H4 (cell line): ENCODE data around the gene NCK1. TPM values are rescaled to one million over a fixed set of nuclear protein-coding genes. Genes with fewer than 3 reads are reported as not detected.
"Not testable (repeated sequence)": the region's sequence is repeated elsewhere in the genome, so short reads cannot be mapped to it uniquely, and the experiment has no call there.

Experiments used
- DNase-seq: peaks from one replicate; pipeline ENCODE4 v3.0.0-alpha.2; 2015; ENCODE audit warnings: low spot score
- total RNA-seq: library from RNA; depleted of rRNA; stranded (reverse); fragments of >200 nt; shearing (Covaris generic); gene quantifications from 2 replicates; pipeline ENCODE4 v1.2.3, GENCODE V29; 2014; rRNA removed

Gene NCK1
- total RNA-seq, 1 experiment from 2014 or later = 44.7 TPM

- DNase-seq = peak; percentile 89
These were observed 122.8 kb downstream of the NCK1 start for GRCh38 chr3:136984837-136985236.

GRCh38 chr3:136987398-136987980 lies 125.5 kb downstream of the NCK1 start:
- not testable (repeated sequence) for DNase-seq

GRCh38 chr3:136988651-136989050 lies 126.6 kb downstream of the NCK1 start:
- no peak for DNase-seq

- no peak for DNase-seq
These were observed 127.9 kb downstream of the NCK1 start for GRCh38 chr3:136989781-136990524.

GRCh38 chr3:136990826-136991225 lies 128.8 kb downstream of the NCK1 start:
- no peak for DNase-seq

GRCh38 chr3:136992115-136992514 lies 130.1 kb downstream of the NCK1 start:
- no peak for DNase-seq

- DNase-seq = peak; percentile 94
These were observed 132.9 kb downstream of the NCK1 start for GRCh38 chr3:136994772-136995516.

- DNase-seq = no peak
These were observed 133.6 kb downstream of the NCK1 start for GRCh38 chr3:136995652-136996051.

Other genes with a start within 250 kb of the NCK1 start
- 21.6 and 31.0 TPM in 2 replicates for gene STAG1, start 109.8 kb upstream of the NCK1 start, total RNA-seq
- 6.3 and 8.0 TPM in 2 replicates for gene SLC35G2, start 43.1 kb upstream of the NCK1 start, total RNA-seq
- gene IL20RB, start 95.8 kb downstream of the NCK1 start, total RNA-seq = 61.5 and 69.6 TPM in 2 replicates